Measurements from ENCODE around the gene SYK.

Gene SYK

GRCh38 chr9:90909225-90909624 lies 107.6 kb downstream of the SYK start:
- no peak for DNase-seq

- no peak for DNase-seq
These were observed 108.2 kb downstream of the SYK start for GRCh38 chr9:90909747-90910283.

GRCh38 chr9:90914196-90914595 lies 112.6 kb downstream of the SYK start:
- no peak for DNase-seq

- peak; percentile 67 to 73 for DNase-seq
These were observed 113.4 kb downstream of the SYK start for GRCh38 chr9:90914868-90915483.

GRCh38 chr9:90915693-90916092 lies 114.1 kb downstream of the SYK start:
- no peak for DNase-seq

GRCh38 chr9:90916147-90916734 lies 114.6 kb downstream of the SYK start:
- DNase-seq = no peak

GRCh38 chr9:90919883-90920282 lies 118.3 kb downstream of the SYK start:
- no peak for DNase-seq

GRCh38 chr9:90921104-90921503 lies 119.5 kb downstream of the SYK start:
- DNase-seq = no peak

GRCh38 chr9:90921969-90922368 lies 120.3 kb downstream of the SYK start:
- DNase-seq = no peak

- DNase-seq = no peak
These were observed 124.1 kb downstream of the SYK start for GRCh38 chr9:90925581-90926257.

- DNase-seq = no peak
These were observed 125.3 kb downstream of the SYK start for GRCh38 chr9:90926936-90927335.

- no peak for DNase-seq
These were observed 125.9 kb downstream of the SYK start for GRCh38 chr9:90927496-90927895.

- DNase-seq = no peak
These were observed 128.0 kb downstream of the SYK start for GRCh38 chr9:90929626-90930025.

- no peak for DNase-seq
These were observed 131.8 kb downstream of the SYK start for GRCh38 chr9:90933468-90933867.

GRCh38 chr9:90939351-90939750 lies 137.7 kb downstream of the SYK start:
- no peak for DNase-seq

GRCh38 chr9:90940280-90940679 lies 138.7 kb downstream of the SYK start:
- DNase-seq = no peak

GRCh38 chr9:90941661-90942060 lies 140.0 kb downstream of the SYK start:
- DNase-seq = no peak

GRCh38 chr9:90942555-90942954 lies 140.9 kb downstream of the SYK start:
- DNase-seq = no peak

- DNase-seq = no peak
These were observed 141.7 kb downstream of the SYK start for GRCh38 chr9:90943341-90943740.

- DNase-seq = no peak
These were observed 143.7 kb downstream of the SYK start for GRCh38 chr9:90945336-90945735.

GRCh38 chr9:90946982-90947381 lies 145.4 kb downstream of the SYK start:
- DNase-seq = no peak
